NCI-H187 (cell line): ENCODE measurements around the gene DCXR.

ENCODE experiments used
- DNase-seq, 2 experiments: peaks; one replicate each; lab custom pipeline; 2025; lab: John Stamatoyannopoulos, UW

DCXR gene

DNA sequence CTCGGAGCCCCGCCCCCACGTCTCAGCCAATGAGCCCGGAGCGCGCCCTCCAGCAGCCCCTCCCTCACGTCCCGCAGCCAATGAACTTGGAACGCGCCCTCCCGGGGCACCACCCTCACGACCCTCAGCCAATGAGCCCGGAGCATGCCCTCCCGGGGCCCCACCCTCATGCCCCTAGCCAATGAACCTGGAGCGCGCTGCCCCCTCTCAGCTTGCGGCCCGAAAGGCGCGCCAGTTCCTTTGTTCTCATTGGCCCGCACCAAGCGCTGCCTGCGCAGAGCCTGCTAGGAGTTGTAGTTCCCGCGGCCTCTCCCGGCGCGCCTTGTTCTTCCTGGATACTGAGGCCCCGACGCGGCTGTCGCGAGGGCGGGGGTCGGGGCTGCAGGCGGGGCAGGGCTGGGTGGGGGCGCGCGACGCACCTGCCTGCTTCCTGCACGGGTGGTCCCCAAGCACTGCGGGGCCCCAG lies 14.5 kb downstream of the DCXR start, which contains the start of gene LRRC45:
TSS of gene LRRC45 (plus strand) at position 325 of the 466 bp plus-strand sequence. CDS start 339 bp downstream, outside the sequence.
- DNase-seq = peak; percentile 98 to 99

DNA sequence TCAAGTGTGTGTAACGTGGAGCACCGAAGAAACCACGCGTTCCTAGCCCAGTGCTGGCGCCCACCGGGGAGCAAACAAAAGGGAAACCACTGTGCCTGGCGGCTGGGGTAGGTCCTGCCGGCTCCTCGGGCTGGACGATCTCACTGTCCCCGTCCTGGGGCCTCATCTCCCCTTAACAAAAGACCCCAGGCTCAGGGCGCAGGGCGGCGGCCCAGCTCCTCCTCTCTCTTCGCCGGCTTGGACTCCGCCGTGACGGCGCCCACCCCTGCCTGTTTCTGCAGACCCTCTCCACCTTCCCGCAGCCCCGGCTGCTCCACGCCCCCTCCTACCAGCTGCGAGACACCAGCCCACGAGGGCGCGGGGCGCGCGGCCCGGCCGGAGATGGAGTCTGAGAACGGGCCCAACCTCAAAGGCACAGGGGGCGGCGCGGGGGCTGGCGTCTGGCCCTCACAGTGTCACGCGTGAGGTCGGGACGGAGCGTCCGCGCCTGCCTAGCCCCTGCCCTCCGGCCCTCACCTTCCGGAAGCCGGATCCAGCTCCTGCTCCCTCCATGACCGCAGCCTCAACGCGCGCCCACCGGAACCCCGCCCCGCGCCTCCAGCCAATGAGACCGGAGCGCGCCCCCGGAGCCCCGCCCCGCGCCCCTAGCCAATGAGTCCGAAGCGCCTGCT lies 15.1 kb downstream of the DCXR start, which contains the start of gene CENPX:
TSS of gene CENPX (minus strand) at position 569 of the 671 bp plus-strand sequence. CDS start at position 552, 17 bp downstream.
- DNase-seq = no peak

DNA sequence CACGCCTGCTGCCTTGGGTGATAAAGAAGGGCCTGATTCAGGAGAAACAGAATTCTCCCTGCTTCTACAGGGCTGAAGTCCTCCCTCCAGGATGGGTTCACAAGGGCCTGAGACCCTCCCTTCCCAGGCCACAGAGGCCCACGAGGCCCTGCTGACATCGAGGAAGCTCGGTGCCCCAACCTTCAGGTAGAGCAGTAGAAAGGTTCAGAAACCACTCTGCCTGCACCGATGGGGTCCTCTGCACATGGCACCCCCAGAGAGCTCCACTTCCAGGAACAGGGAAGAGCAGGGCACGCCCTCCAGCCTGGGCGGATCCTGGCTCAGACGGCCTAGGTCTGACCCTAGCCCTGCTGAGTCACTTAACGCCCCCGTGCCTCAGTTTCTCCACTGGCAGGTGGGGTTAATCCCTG lies 15.6 kb downstream of the DCXR start:
- DNase-seq = no peak

DNA sequence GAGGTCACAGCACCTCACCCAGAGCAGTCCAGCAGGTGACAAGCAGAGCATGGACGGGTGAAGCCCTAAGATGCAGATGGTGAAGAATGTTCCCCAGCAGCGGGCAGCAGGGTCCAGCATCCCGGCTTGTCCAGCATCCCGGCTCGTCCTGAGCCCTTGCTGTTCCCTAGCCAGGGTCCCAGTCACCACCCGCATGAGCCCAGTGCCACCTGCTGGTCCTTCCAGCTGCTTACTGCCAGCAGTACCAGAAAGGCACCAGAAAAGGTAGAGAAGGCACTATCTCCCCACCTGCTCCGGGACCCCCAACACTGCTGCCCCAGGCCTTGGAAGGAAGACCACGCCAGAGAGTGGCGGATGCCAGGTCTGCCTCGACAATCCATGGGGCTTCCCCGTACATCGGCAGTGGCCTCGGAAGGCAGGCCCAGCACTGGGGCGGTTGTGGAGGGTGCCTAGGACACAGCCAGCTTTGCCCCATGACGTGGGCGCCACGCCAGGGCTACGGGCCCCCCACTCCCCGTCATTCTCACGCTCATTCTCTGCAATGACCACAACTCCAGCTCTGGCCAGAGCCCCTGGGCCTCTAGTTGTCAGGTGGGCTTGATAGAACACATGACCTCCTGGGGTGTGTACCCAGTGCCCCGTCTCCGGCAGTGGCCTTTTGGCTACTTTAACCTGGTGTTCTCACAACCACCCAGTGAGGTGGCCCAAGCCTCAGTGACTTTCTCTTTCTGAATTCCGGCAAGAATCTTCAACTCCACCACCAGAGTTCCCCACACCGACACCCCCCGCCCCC lies 16.2 kb downstream of the DCXR start:
- DNase-seq = no peak

DNA sequence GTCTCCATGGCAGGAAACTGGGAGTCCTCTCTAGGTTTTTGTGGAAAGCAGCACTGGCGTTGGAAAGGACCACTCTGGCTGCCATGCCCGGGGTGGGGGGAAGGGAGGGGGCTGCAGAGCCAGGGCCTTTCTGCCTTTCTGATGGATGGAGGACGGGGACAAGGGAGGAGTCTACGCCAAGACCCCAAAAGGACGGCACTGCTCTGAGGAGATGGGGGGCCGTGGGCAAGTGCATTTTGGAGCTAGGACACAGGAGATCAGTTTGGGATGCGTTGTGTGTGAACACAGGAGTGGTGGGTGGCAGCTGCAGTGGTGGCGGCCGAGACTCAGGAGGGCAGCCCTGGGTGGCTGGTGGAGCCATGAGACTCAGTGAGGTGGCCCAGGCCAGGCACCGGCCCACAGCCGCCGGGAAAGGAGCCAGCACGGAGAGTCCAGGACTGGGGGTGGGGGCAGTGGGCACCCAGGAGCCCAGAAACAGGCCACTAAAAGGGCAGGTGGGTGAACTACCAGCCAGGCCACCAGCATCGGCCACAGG lies 16.9 kb downstream of the DCXR start:
- DNase-seq = no peak

DNA sequence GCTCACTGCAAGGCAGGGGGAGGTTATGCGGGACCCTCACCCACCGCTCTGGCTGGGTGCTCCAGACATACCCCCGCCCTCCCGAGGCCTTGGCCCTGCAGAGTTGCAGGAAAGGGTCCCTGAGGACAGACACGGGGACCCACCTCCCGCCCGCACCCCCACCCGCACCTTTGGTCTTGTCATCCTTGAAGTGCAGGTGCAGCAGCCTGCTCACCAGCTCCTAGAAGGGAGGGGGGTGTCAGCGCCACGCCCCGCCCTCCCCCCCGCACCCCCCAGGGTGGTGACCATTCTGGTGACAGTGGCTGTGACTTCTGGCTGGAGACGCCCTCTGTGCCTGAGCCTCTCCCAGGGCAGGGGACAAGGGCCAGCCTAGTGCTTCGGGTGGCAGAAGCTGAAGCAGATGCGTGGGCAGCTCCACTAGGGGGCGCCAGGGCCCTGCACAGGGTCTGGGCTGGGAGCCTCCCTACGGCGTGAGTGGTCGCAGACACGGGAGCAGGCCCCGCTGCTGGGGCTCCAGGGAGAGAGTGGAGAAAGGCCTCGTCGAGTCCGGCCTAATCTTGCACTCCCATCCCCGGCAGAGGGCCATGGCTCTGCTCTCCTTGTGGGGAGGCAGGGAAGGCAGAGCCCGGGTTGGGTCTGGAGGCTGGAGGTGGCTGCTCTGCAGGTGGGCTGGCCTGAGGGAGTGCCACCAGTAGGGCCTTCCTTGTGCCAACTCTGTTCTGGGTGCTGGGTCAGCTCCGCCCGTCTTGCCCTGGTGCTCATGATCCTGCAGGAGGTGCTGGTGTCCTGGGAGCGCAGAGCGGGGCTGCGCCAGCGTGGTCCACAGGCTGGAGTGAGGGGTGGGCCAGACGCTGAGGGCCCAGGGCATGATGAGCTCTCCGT lies 17.6 kb downstream of the DCXR start:
- DNase-seq = no peak

DNA sequence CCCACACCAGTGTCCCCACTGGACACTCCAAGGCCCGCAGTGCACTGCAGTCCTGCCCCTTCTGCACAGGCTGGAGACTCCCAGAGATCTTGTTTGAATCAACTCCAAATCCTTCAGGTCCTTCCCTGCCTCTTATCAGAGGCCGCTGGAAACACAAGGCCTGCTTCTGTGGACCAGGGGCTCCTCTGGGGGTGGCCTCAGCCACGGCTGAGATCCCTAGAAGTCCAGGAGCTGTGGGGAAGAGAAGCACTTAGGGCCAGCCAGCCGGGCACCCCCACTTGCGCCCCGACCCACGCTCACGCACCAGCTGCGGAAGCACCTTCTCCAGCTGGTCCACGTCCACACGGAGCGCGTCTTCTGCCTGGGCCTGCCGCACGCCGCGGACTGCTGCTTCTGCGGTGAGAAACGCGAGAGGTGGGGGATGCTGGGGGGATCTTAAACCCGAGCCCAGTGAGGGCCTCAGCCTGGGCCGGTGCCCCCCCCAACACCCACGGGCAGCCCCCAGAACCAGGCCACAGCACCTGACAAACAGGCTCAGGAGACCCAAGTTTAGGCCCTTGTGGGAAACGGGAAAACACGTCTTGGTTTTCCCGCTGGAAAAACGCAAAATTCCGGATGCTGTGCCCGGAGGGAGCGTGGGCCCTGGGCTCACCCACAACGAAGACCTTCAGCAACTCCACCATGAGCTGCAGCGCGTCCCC lies 18.4 kb downstream of the DCXR start:
- no peak for DNase-seq

DNA sequence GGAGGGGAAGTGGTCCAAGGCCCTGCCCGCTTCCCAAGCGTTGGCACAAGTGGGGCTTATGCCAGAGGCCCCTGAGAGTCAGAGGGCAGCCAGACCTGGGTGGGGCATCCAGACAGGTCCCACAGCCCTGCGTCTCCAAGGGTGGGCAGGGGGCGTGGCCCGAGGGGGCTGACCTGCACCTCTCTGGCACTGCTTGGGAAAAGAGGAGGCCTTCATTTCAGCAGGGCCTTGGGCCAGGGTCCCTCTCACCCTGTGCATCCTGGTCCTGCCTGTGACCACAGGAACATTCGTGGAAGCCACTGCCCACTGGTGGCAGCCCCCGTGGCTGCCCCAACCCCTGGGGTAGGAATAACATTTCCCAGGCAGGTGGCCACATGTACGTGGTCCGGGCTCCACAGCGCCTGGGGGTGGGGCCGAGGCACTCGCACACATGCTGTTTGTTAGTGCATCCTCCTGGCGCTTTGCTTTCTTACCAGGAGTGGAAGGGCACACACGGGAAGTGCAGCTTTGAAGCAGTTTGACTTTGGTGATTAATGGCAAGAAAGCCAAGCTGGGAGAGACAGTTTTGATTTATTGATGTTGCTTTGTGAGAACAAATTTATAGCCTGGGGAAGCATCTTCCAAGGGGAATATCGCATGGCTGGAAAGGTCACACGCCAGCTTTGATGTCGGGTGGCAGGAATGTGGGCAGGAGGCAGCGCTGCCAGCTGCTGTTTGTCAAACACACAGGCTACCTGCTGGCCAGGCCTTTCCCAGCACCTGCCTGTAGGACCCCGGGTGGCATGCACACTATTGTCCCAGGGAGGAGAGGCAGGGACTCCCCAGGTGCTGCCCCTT lies 19.1 kb downstream of the DCXR start:
- DNase-seq = no peak

DNA sequence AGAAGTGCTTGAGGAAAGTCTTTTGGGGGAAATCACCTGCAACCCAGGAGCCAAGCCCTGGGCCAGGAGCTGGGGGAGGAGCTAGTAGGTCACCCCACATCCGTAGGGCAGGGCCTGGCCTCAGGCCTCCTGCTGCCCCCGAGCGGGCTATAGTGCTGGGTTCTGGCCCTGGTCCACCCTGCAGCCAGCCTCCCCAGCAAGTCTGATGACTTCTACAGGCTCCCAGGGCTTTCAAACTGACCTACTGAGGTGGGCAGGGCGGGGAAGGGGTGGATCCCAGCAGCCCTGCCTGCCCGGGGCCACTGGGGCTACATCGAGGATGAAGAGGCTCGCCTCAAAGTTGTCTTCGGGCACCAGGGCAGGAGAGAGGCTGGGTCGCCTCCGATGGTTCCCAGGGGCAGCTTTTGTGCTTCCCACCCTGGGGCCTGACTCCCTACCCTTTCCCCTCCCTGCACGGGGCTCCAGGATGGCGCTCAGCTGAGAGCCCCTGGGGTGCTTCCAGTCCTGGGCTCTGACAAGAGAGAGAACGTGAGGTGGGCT lies 19.8 kb downstream of the DCXR start:
- DNase-seq = no peak

DNA sequence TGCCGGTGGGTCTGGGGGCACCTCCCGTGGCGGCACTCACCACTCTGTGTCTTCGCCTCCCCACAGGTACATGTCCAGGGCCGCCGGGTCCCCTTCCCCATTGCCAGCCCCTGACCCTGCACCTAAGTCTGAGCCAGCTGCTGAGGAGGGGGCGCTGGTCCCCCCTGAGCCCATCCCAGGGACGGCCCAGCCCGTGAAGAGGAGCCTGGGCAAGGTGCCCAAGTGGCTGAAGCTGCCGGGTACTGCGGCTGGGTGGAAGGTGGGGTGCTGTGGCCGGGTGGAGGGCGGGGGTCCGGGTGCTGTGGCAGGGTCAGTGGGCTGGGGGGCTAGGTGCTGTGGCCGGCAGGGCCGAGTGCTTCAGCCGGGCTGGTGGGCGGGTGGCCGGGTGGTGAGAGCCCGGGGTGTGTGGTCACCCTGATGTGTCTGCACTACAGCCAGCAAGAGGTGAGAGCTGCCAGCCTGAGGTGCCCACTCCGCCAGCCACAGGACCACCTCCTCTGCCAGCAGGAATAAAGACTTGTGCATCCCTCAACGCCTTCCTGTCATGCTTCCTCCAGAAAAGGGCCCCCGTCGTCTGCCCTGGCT lies 20.5 kb downstream of the DCXR start:
- no peak for DNase-seq

DNA sequence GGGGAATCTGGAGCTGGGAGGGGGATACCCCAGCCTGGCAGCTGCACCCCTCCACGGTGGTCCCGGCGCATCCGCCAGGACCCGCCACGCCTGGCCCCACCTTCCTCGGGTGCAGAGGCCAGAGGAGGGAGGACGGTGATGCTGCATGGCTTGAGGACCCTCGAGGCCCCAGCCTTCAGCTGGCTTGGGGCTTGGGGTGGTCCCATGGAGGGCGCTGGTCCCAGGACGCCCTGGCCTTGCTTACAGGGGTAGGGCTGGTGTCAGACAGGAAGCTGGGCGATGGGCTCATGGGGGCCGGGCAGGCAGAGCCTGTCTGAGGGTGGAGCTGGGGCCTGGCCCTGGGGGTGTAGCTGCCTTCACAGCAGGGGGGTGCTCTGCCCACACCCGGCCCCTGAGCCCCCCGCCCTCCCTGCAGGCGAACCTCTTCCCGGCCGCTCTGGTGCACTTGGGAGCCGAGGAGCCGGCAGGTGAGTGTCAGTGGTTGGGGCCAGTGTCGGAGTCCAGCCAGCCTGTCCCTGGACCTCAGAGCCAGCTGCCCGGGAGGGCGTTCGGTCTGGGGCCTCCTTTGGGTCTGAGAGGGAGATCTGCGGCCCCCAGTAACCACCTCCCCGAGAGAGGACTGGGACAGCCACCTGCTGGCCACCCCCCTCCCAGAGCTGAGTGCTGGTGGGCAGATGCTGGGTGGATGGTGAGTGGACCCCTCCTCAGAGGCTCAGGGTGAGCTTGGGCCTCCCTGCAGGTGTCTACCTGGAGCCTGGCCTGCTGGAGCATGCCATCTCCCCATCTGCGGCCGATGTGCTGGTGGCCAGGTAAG lies 21.2 kb downstream of the DCXR start:
- no peak for DNase-seq

DNA sequence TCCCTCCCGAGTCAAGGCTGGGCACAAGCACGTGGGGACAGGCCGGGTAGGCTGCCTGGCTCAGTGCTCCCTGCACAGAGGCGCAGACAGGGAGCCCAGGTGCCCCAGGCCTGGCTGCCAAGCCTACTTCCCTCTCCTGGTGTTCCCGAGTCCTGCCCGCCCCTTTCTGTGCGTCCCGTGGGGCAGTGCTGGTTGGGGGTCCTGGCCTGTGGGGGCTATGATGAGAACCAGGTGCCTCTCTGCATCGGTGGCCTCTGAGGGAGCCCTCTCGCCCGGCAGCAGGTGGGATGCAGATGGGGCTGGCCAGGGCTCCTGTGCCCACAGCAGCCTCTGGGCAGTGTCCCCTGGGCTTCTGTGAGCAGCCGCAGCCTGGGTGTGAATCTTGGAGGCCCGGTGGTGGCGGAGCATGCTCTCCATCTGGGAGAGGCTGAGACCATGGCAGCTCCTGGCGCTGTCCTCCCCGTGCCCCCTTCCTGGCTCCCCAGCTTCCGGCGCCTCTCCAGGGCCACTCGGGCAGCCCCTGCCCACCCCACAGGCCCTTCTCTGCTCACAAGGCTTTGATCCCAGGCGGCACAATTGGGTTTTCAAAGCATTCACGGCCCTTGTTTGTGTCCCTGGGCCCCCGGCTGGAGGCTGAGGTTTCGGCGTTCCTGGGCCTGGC lies 22.1 kb downstream of the DCXR start:
- DNase-seq = no peak

DNA sequence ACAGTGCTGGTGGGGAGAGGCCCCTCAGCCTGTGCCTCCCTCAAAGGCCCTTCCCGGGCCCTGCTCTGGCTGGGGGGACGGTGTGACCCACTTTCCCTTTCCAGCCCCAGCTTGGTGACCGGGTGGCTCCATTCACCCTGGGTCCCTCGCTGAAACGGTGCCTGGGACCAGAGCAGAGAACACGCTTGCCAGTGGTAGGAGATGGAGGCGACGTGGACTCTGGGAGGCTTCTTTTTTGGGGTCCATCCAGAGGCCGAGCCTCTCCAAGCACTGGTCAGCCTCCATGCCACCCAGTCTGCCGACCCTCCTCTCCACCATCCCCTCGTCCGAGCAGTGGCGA lies 22.6 kb downstream of the DCXR start:
- no peak for DNase-seq

DNA sequence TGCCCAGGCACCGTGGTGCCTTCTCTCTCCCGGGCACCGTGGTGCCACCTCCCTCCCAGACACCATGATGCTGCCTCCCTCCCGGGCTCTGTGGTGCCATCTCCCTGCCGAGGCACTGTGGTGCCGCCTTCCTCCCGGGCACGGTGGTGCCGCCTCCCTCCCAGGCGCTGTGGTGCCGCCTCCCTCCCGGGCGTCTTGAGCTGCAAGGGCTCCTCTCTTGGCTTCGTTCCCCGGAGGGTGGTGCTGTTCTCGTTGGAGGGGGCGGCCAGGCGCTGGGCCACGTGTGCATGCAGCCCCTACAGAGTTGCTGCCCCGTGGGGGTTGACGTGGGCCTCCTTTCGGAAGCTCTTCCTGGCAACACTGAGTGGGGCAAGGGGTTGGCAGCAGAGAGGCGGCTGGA lies 23.1 kb downstream of the DCXR start:
- DNase-seq = no peak

DNA sequence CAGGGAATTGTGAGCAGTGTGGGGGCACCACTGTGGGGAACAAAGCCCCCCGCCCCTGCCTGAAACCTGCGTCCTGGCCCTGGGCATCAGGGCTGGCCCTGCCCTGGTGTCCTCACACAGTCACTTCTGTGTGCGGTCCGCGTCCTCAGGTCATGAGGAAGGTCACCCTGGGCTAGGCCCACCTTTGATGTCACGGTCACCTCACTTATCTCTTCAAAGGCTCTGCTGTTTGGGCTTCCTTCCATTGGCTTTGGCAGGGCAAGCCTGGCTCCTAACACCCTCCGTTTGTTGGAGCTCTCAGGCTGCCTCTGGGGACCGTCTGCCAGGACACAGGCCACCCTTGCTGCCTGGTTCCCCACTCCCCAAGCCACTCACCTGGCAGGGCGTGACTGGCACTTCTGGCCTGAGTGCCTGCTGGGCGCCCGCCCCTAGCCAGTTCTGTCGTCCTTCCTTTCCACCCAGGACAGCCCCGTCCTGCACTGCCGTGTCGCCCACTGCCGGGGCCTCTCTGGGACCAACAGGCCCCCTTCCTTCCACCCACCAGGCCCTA lies 23.6 kb downstream of the DCXR start:
- DNase-seq = no peak

DNA sequence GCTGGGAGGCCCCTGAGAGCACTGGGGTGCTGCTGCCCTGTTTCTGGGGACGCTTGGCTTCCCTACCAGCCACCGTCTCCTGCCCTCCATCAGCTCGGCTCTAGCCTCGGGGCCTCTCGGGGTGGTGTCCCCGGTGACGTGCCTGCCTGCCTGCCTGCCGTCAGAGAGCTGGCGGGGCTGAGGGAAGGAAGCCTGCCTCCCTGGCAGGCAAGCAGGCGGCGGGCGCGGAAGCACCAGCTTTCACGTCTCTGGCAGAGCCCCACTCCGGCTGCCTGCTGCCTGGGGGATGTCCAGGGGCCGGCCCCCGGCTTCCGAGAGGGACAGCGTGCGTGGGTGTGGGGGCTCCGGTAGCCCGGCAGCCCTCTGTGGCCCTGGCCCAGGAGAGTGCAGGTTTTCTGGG lies 24.2 kb downstream of the DCXR start:
- no peak for DNase-seq

DNA sequence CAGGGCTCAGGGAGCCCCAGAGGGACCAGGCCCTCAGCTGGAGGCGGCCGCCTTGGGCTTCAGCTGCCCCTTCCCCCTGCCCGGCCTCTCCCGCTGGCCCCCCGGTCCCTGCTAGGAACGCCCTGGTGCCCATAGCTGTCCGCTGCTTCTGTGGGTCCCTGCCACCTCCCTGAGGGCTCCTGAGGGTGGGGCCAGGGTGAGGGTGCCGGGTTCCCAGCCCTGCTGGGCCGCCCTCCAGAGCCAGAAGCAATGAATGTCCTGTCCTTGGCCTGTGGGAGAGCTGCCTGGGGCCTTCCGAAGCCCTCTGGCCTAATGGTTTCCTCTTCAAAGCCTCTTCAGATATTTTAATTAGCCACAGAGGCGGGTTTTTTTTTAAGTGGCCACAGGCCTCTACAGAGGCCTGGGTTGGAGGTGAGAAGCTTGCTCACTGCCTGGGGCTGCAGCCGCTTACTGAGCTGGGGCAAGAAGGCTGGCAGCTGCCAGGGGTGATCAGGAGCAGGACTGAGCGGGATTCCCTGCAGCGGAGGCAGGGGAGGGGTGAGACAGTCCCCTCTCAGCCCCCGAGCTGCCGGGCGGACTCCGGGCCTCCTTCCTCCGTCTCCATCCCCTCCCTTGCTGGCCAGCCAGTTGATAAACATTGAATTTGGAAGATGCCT lies 24.7 kb downstream of the DCXR start:
- DNase-seq = peak in 1 of 2 experiments; percentile 21

DNA sequence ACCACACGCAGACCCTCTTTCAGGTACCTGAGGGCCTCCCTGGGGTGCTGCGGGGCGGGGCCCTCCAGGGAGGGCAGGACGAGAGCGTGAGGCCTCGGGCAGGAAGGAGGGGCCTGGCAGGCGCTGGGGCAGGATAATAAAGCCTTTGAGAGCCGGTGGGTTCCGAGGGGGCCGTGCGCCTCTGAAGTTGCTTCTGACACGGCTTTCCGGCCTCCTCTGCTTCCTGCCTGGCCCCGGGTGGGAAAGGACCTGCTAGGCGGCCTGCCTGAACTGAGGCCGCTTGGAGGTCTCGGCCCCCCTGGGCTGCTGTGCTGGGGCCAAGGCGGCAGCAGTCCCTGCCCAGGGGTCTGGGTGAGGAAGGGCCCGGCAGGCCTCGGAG lies 25.2 kb downstream of the DCXR start:
- DNase-seq = no peak
